GM18526 (cell line): ENCODE results near the gene ARPP19.

ENCODE experiments used
- POLR2A ChIP-seq: IDR thresholded peaks from 3 replicates; pipeline ENCODE4 v1.6.1; 2011; ENCODE audit not compliant: insufficient read length; ENCODE audit errors: extremely low read depth

ARPP19 gene

DNA sequence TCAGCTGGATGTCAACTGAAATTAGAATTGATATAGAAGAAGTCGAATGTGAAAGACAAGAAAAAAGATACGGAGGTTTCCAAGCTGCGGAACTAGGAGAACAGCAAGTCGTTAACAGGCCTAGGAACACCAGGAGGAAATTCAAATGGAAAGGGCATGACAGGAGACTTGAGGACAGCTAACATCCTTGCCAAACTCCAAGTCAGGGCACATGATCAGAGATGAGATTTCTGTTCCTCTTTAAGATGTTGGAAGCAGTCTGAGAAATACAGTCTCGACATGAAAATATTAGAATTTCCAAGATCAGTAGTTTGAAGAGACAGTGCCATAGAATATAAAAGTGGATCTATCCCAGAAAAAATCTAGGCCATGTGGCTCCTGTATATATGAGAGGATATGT lies 45.2 kb downstream of the ARPP19 start:
- no peak for TF ChIP-seq POLR2A

DNA sequence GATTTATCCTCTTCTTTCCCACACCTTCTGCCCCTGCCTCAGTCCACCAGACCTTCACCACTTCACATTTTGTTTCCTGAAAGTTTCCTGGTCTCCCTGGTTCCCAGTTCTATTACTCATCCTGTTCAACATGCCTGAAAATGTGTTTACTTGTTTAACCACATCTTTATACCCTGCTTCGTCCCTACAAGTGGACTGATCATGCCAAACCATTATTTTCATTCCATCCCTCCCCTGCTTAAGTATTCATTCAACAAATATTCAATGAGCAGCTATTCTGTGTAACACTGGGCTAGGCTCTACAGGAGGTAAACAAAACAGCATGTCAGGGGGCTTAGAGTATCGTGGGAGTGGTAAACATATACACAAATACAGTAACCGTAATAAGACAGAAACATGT lies 45.6 kb downstream of the ARPP19 start:
- TF ChIP-seq POLR2A = no peak

DNA sequence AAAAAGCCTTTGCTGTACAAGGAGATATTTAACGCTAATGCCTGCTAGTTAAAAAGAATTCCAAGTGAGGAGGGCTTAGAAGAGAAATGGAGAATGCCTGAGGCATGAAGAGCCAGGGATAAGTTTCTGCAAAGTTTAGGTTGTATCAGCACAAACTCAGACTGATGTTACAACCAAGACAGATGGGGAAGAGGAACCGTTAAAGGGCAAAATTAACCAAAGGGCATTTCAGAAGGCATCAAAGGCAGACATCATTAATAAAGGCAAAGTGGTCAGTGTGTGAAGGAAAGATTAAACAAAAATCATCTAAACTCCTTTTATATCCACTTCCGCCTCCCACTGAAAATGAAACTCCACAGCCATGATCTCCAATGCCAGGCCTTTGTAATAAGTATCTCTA lies 47.1 kb downstream of the ARPP19 start:
- no peak for TF ChIP-seq POLR2A

DNA sequence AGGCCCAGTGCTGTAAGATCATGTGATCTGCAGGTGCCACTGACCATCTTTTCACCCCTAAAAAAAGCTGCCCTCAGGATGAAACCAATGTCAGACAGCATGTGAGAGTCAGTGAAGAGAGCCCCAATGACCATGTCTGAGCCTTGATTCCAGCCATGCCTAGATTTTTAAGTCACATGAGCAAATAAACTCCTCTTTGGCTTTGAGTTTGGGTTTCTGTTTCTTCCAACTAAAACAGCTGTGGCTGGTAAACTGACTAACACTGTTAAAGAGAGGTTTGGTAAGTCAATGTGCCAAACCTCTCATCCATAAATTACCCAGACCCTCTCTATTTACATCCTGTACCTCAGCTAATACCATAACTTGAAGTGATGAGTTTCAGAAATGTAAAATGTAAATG lies 48.4 kb downstream of the ARPP19 start:
- no peak for TF ChIP-seq POLR2A

DNA sequence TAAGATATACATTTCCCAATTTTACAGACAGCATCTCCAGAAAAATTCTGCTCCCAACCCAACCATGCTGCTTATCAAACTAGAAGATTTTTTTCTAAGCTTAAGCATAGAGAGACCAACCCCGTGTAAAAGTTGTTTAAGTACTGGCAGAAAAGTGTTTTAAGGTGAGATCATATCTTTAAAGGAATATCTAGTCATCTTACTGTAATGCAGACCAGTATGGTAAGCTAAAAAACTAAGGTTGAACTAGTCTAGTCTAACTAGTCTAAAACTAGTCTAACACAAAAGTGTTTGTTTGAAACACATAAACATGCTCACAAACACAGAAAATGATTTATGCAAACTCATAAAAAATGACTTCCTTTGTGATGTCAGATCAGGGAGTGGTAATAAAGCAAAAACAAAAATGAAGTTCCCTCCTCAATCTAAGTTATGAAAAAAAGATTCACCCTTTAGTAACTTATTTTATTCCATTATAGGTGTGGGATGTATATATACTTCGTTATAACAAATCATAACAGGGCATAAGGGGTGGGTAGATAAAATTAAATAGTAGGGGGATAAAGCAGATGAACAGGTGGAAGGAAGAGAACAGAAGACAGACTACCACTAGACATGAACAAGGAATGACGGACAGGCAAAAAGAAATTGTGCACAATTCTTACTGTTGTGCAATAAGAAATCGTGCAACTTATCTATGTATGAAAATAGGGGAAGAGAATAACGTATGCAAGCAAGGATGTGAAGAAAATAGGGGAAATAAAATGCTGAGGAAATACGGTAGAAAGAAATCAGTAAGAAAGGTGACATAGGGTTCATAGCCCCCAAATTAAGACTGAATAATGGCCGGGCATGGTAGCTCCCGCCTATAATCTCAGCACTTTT lies 50.1 kb downstream of the ARPP19 start:
- TF ChIP-seq POLR2A = no peak

DNA sequence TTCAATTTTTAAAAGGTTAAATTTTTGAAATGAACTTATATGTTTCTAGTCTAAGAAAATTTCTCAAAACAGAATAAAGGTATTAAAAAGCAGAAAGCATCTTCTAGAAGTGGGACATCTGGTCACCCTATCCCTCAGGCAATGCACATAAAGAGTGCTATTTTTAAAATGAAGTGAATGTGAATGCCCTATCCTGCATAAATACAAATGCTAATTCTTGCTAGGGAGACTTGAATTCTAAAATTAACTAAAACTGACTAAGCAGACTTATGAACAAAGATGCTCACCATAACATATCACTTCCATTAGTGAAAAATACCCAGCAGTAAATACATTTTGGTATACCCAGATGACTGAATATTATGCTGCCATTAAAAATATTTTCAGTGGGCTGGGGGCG lies 51.8 kb downstream of the ARPP19 start:
- TF ChIP-seq POLR2A = no peak

DNA sequence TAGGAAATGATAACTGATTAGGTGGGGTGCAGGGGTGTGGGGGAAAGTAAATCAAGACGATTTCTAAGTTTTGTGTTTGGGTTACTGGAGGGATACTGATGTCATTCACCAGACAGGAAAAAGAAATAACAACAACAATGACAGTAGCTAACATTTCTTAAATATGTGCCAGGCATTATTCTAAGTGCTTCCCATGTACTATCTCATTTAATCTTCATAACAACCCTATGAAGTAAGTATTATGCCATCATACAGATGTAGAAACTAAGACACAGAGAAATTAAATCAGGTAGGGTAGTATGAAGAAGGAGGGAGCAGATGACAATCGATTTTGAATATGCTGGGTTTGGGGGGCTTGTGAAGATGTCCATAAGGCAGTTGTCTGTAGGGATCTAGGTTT lies 53.5 kb downstream of the ARPP19 start:
- no peak for TF ChIP-seq POLR2A

DNA sequence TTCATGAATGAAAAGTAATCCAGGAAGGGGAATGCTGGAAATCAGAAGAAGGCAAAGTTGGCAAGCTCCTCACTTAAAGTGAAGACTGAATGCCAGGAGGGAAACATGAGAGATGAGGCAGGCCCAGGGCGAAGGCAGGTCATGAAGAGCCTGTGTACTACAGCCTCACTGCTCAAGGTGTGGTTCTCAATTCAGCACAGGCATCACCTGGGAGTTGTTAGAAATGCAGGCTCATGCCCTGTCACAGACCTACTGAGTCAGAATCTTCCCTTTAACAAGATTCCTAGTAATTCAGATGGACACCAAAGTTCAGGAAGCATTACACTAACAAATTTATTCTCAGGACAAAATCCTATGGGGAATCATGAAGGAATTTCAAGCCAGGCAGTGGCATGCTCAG lies 54.3 kb downstream of the ARPP19 start:
- no peak for TF ChIP-seq POLR2A

DNA sequence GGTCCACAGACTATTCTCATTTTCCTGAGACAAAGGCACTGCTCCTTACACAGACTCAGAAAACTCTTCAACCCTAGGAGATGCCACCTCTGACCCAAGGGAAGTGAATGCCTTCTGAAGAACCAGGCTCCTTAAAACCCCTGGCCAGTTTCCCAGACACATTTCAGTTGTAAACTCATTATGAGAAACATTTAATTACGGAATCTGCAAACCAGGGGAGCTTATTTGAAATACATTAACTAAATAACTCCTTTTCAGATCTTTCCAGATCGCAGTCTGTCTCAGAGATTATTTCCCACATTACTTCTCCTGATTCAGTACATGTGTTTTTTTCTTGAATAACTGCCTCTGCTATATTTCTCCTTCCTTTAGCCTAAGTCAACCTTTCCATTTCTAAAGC lies 57.7 kb downstream of the ARPP19 start:
- TF ChIP-seq POLR2A = no peak

DNA sequence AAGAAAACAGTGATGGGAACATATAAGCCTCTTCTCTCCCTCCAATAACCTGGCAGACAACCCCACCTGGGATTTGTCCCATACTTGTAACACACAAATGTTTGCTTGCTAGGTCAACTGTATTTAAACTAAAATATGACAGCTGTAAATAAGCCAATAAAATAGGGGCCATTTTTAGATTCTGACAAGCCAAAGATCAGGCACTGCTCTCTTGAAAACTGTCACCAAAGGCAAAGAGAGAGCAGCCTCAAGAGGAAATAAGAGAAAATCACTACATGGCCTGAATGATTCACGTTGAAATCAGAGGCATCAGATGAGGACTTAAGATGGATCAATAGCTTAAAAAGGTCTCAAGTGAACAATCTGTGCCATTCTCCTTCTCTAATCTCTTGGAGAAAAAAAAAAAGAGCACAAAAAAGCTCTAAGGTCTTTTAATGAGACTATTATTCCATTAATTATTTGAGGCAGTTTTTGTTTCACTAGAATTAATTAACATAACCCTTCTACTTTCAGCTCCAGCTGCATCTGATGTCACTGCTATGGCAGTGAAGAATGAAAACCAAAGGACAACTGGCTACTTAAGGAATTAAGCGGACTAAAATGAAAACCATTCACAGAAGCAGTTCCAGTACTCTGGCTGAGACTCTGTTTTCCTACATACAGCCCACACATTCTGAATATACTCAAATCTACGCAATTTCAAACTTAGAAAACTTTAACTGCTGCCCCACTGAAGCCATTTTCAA lies 59.2 kb downstream of the ARPP19 start:
- no peak for TF ChIP-seq POLR2A

DNA sequence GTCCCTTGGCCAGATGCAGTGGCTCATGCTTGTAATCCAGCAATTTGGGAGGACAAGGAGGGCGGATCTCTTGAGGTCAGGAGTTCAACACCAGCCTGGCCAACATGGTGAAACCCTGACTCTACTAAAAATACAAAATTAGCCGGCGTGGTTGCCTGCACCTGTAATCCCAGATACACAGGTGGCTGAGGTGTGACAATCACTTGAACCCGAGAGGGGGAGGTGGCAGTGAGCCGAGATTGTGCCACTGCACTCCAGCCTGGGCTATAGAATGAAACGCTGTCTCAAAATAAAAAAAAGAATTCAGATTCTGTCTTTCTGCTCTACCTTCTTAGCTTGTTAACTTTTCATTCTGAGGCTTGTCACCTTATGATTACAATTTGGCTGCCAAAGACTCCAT lies 62.3 kb downstream of the ARPP19 start:
- TF ChIP-seq POLR2A = no peak

DNA sequence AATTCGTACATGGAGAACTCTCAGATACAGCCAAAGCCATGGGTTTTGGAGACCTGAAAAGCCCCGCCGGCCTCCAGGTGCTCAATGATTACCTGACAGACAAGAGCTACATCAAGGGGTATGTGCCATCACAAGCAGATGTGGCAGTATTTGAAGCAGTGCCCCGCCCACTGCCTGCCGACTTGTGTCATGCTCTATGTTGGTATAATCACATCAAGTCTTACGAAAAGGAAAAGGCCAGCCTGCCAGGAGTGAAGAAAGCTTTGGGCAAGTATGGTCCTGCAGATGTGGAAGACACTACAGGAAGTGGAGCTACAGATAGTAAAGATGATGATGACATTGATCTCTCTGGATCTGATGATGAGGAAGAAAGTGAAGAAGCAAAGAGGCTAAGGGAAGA lies 63.7 kb downstream of the ARPP19 start:
- no peak for TF ChIP-seq POLR2A

DNA sequence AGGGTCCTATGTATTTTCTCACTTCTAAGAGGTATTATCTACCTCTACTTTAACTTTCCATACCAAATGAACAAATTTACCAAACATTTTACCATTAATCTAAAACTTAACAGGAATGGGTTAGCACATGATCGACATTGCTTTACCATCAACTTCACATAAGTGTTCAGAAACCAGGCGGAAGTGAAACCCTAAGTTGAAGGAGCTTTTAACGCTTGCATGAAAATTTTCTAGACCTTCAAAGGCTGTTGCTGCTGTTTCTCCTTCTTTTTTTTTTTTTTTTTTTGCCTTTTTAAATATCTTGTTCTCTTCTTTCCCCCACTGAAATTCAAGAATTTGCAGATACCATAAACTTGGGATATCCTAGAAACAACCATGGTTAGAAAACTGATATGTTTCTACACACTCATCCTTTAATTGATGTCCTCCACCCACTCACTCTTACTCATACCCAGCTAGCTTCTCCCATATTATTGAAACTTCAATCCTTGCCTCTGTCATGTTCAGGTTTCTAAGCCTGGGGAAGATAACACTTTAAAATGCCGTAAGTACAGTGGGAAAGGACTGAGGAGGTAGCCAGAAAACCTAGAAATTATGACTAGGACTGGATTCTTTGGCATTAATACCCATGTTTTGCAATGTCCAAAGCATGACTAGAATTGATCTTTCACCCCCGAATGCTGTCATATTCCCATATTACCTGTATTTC lies 64.9 kb downstream of the ARPP19 start:
- TF ChIP-seq POLR2A = no peak

DNA sequence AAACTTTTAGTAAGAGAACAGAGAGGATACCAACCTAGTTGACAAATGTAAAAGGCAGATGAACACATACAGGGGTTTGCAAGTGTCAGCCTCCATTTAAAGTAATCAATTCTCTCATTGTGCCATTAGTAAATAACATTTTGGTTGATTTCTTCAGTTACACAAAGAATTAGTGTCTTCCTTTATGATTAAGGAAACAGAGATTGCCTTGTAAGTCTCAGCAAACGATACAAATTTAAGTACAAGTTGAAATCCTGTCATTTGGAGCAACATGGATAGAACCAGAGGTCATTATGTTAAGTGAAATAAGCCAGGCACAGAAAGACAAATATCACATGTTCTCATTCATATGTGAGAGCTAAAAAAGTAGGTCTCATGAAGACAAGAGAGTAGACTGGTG lies 66.2 kb downstream of the ARPP19 start:
- no peak for TF ChIP-seq POLR2A

DNA sequence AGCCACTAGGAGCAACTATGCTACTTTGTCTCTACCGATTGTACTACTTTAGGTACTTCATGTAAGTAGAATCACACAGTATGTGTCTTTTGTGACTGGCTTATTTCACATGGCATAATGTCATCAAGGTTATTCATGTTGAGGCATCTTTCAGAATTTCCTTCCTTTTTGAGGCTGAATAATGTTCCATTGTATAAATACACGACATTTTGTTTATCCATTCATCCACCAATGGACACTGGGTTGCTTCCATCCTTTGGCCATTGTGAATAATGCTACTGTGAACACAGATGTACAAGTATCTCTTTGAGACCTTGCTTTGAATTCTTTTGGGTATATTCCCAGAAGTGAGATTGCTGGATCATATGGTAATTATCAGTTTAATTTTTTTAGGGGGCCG lies 69.3 kb downstream of the ARPP19 start:
- no peak for TF ChIP-seq POLR2A

DNA sequence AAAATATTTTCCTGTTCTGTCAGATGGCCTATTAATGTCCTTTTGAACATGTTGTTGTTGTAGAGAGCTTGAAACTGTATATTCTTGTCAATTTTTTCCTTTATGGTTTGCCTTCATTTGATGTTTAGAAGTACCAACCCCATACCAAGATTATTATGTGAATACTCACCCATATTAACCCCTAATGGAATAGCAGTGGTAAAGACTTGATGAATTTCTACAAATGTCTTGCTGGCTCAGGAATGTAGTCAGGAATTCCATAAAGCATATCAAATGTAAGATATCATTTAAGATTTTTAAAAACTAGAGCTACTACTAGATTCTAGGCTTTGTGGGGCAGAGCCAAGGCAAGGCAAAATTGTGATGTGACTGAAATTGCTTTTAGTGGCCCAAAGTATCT lies 70.1 kb downstream of the ARPP19 start:
- TF ChIP-seq POLR2A = no peak
